ENCODE measurements around the gene SIRT3.

The SIRT3 gene

DNA sequence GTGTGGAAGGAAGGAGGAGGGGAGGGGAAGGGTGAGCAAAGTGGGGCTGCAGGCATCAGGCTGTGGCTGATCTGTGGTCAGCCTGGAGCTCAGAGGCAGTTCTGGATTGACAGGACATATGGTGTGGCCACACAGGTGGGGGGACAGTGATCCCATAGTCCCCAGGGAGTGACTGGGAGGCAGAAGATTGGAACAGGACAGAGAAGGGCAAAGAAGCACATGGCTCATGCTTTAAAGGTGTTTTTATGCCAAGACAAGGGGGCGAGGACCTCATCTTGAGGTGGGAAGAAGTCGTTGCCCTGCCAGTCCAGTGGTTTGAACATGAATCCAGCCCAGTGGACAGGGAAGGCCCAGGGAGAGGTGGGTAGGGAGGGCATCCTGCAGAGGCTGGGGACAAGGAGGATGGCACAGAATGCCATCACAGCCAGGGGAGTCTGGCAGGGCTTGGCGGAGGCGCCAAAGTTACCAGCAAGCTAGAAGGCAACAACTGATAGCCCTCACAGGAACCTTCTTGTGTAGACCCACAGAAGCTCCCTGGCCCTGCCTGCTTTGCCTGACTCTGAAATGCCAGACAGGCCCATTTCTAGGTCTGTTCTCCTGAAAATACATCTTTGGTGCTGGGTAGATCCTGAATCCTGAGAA is 32.1 kb downstream of the SIRT3 start:
- Histone ChIP-seq H3K27ac (replicated peaks) (no peak overlapping the region), H3K27me3 (ENCODE audit: insufficient read depth, poor library complexity, severe bottlenecking) (no peaks in the 10 kb centered on the region), H3K4me3 (replicated peaks; ENCODE audit: insufficient read depth, low read length) (no peak overlapping the region)
- no peak for TF ChIP-seq GABPA (IDR thresholded peaks at IDR 0.05; ENCODE audit: low read depth)
- TF ChIP-seq POLR2AphosphoS5 (IDR thresholded peaks at IDR 0.05; ENCODE audit: low read depth): peak; percentile 7; the same call in 1 of the 2 replicates
- no peak for DNase-seq (ENCODE audit: low read depth in 1 of 2, low spot score in 1 of 2)

DNA sequence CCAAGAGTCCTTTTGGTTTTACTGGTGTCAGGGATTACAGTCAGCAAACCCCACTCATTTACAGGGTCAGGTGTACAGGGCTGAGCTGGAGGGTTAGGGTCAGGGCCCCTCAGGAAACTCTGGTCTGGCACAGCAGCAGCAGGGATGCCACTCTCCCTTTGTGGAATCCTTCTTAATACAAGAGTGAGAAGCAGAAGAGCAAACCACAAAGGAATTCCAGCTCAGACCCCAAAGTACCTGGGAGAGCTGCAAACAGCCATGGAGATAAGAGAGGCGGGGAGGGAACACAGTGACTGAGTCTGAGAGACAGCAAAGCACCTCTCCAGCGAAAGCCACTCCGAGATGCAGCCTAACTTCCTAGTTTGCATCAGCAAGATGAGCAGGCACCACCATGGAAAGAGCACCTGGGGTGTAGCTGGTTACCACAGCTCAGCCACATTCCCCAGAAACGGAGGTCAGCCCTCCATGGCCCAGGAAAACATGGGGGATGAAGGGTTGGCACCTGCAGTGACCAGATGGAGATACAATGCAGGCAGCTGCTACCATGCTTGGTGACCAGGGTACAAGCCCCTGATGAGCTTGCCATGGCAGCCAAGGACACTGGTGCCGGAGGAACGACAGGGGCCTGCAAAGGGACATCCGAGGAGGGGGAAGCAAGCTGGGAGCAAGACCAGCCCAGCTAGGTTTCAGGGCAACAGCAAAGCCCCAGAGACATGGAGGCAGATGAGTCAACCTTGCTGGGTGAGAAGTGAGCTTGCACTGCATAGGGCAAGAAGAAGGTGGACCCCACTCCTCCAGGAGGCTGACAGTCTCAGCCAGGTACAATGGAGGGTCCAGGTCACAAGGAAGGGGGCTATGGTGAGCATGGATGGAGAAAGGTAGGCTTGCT is 32.8 kb downstream of the SIRT3 start:
- no peaks in the 10 kb centered on the region for H3K27me3 ChIP-seq (ENCODE audit: insufficient read depth, poor library complexity, severe bottlenecking)
- H3K27ac ChIP-seq (replicated peaks): no peak overlapping the region
- no peak for DNase-seq (ENCODE audit: low read depth in 1 of 2, low spot score in 1 of 2)
- no peak overlapping the region for H3K4me3 ChIP-seq (replicated peaks; ENCODE audit: insufficient read depth, low read length)
- TF ChIP-seq POLR2AphosphoS5 (IDR thresholded peaks at IDR 0.05; ENCODE audit: low read depth): no peak; the same call in 1 of the 2 replicates
- TF ChIP-seq, protein P1, sequence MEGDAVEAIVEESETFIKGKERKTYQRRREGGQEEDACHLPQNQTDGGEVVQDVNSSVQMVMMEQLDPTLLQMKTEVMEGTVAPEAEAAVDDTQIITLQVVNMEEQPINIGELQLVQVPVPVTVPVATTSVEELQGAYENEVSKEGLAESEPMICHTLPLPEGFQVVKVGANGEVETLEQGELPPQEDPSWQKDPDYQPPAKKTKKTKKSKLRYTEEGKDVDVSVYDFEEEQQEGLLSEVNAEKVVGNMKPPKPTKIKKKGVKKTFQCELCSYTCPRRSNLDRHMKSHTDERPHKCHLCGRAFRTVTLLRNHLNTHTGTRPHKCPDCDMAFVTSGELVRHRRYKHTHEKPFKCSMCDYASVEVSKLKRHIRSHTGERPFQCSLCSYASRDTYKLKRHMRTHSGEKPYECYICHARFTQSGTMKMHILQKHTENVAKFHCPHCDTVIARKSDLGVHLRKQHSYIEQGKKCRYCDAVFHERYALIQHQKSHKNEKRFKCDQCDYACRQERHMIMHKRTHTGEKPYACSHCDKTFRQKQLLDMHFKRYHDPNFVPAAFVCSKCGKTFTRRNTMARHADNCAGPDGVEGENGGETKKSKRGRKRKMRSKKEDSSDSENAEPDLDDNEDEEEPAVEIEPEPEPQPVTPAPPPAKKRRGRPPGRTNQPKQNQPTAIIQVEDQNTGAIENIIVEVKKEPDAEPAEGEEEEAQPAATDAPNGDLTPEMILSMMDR (IDR thresholded peaks at IDR 0.05; ENCODE audit: insufficient read depth, low read length): no peak
- no peak for TF ChIP-seq REST (IDR thresholded peaks at IDR 0.05; ENCODE audit: insufficient replicate concordance, low read depth)
- no peak for TF ChIP-seq SPI1 (IDR thresholded peaks at IDR 0.05; ENCODE audit: borderline replicate concordance, low read depth)
- no peak for TF ChIP-seq GABPA (IDR thresholded peaks at IDR 0.05; ENCODE audit: low read depth)

DNA sequence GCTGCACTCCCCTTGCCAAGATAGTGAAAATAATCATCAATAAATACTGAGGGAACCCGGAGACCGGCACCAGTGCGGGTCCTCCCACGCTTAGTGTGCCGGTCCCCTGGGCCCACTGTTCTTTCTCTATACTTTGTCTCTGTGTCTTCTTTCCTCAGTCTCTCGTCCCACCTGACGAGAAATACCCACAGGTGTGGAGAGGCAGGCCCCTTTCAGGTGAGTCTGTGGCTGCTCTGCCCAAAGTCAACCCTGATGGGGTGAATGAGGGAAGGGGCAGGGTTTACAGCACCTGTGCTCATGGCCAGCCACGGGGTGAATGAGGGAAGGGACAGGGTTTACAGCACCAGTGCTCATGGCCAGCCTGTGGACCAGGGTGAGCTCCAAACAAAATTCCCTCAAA is 33.7 kb downstream of the SIRT3 start:
- TF ChIP-seq GABPA (IDR thresholded peaks at IDR 0.05; ENCODE audit: low read depth) (no peak), POLR2AphosphoS5 (IDR thresholded peaks at IDR 0.05; ENCODE audit: low read depth) (no peak), SPI1 (IDR thresholded peaks at IDR 0.05; ENCODE audit: borderline replicate concordance, low read depth) (no peak), REST (IDR thresholded peaks at IDR 0.05; ENCODE audit: insufficient replicate concordance, low read depth) (no peak)
- TF ChIP-seq, protein P1 (IDR thresholded peaks at IDR 0.05; ENCODE audit: insufficient read depth, low read length): no peak
- Histone ChIP-seq H3K27ac (replicated peaks) (peak overlapping the region; percentile 57; the same call in 1 of the 2 replicates), H3K27me3 (ENCODE audit: insufficient read depth, poor library complexity, severe bottlenecking) (no peaks in the 10 kb centered on the region), H3K4me3 (replicated peaks; ENCODE audit: insufficient read depth, low read length) (no peak overlapping the region)
- no peak for DNase-seq (ENCODE audit: low read depth in 1 of 2, low spot score in 1 of 2)

GRCh38 chr11:201966-202365 is 34.2 kb downstream of the SIRT3 start:
- peak in 1 of 2 experiments; percentile 59 for DNase-seq (ENCODE audit: low read depth in 1 of 2, low spot score in 1 of 2)
- TF ChIP-seq SPI1 (IDR thresholded peaks at IDR 0.05; ENCODE audit: borderline replicate concordance, low read depth) (peak; percentile 96), REST (IDR thresholded peaks at IDR 0.05; ENCODE audit: insufficient replicate concordance, low read depth) (no peak)
- Histone ChIP-seq H3K4me3 (replicated peaks; ENCODE audit: insufficient read depth, low read length) (no peak overlapping the region), H3K27ac (replicated peaks) (peak overlapping the region; percentile 57), H3K27me3 (ENCODE audit: insufficient read depth, poor library complexity, severe bottlenecking) (no peaks in the 10 kb centered on the region)

Measured in HL-60 (cell line).